HepG2 (cell line): Measurements from ENCODE around the gene MIA2. TPM values are rescaled to one million over a fixed set of nuclear protein-coding genes. Genes with fewer than 3 reads are reported as not detected.

Source experiments
- EEA1 ChIP-seq: sonication (generic); formaldehyde crosslinking; IDR thresholded peaks from 2 replicates; pipeline ENCODE4 v1.5.1; 2020; ENCODE audit warnings: mild to moderate bottlenecking, missing genetic modification reagents, borderline replicate concordance
- ERF ChIP-seq: IDR thresholded peaks from 2 replicates; pipeline ENCODE4 v1.6.1; 2018; ENCODE audit warnings: missing biosample characterization, missing genetic modification reagents
- HNRNPK ChIP-seq: fragments of 200-400 bp; formaldehyde crosslinking; IDR thresholded peaks from 2 replicates; pipeline ENCODE4 v1.6.1; 2018; ENCODE audit warnings: low read length, low read depth, moderate library complexity, mild to moderate bottlenecking; ENCODE audit not compliant: poor library complexity, severe bottlenecking
- MTF2 ChIP-seq: sonication (generic); formaldehyde crosslinking; IDR thresholded peaks from 2 replicates; pipeline ENCODE4 v1.5.0; 2020; ENCODE audit warnings: missing genetic modification reagents, borderline replicate concordance
- NFIB ChIP-seq: sonication (generic); formaldehyde crosslinking; IDR thresholded peaks from 2 replicates; pipeline ENCODE4 v1.9.0; 2021; ENCODE audit warnings: missing genetic modification reagents, mild to moderate bottlenecking, borderline replicate concordance
- NKX3-1 ChIP-seq: sonication (generic); formaldehyde crosslinking; IDR thresholded peaks from 2 replicates; pipeline ENCODE4 v1.5.0; 2020; ENCODE audit warnings: missing genetic modification reagents
- NONO ChIP-seq, 2 experiments: fragments of 450-650 bp in 1 of 2; sonication (generic) in 1 of 2; formaldehyde crosslinking in 1 of 2; IDR thresholded peaks in 1 of 2; conservative IDR thresholded peaks in 1 of 2; 2 replicates each; pipeline versions ENCODE4 v1.6.1 to v1.8.0; 2017 to 2022; ENCODE audit warnings: mild to moderate bottlenecking in 1 of 2, missing genetic modification reagents in 1 of 2, moderate library complexity in 1 of 2
- PLRG1 ChIP-seq: fragments of 450-650 bp; conservative IDR thresholded peaks from 2 replicates; pipeline ENCODE4 v1.6.1; 2016
- RFXAP ChIP-seq: sonication (generic); formaldehyde crosslinking; IDR thresholded peaks from 2 replicates; pipeline ENCODE4 v1.4.0; 2020; ENCODE audit warnings: missing genetic modification reagents, borderline replicate concordance
- TCF7L2 ChIP-seq: IDR thresholded peaks from 2 replicates; pipeline ENCODE4 v1.6.1; 2011; ENCODE audit warnings: mild to moderate bottlenecking, low read depth, low read length, moderate library complexity
- ZBTB7A ChIP-seq: sonication (generic); formaldehyde crosslinking; IDR thresholded peaks from 2 replicates; pipeline ENCODE4 v1.8.0; 2022; ENCODE audit warnings: mild to moderate bottlenecking, missing genetic modification reagents
- ZNF335 ChIP-seq: sonication (generic); formaldehyde crosslinking; IDR thresholded peaks from 2 replicates; pipeline ENCODE4 v1.4.0; 2020; ENCODE audit warnings: missing genetic modification reagents
- ZNF543 ChIP-seq: sonication (generic); formaldehyde crosslinking; IDR thresholded peaks from 2 replicates; pipeline ENCODE4 v1.4.0; 2020; ENCODE audit warnings: mild to moderate bottlenecking, missing genetic modification reagents
- ZNF83 ChIP-seq: sonication (generic); formaldehyde crosslinking; IDR thresholded peaks from 2 replicates; pipeline ENCODE4 v1.4.0; 2020; ENCODE audit warnings: missing genetic modification reagents, mild to moderate bottlenecking, borderline replicate concordance
- ZNF841 ChIP-seq: sonication (generic); formaldehyde crosslinking; IDR thresholded peaks from 2 replicates; pipeline ENCODE4 v1.8.1; 2023; ENCODE audit warnings: missing genetic modification reagents, borderline replicate concordance
- polyA plus RNA-seq, 8 experiments: library from polyadenylated mRNA; depleted of rRNA in 3 of 8; stranded (reverse) in 7 of 8; unstranded in 1 of 8; fragments of >200 nt; fragmentation: Illumina TruSeq in 4 of 8; extraction: Trizol in 4 of 8; gene quantifications; 2 replicates each; pipeline versions ENCODE4 v1.2.1 to v1.2.3, GENCODE V29; 2011 to 2016; ENCODE audit warnings: low read depth in 4 of 8, missing spikeins in 1 of 8, mixed read lengths in 1 of 8; ENCODE audit not compliant: insufficient read depth in 1 of 8
- total RNA-seq, 5 experiments: library from RNA; depleted of rRNA; stranded (reverse); fragments of >200 nt; fragmentation: Illumina TruSeq; extraction: Trizol; gene quantifications; 2 replicates each; pipeline ENCODE4 v1.2.3, GENCODE V29; 2016; ENCODE audit warnings: low read depth in 1 of 5
- TF ChIP-seq, protein P1 (sequence below): sonication (generic); formaldehyde crosslinking; IDR thresholded peaks from 2 replicates; pipeline ENCODE4 v1.8.1; 2023; ENCODE audit warnings: mild to moderate bottlenecking, missing genetic modification reagents
- TF ChIP-seq, protein P2 (sequence below): sonication (generic); formaldehyde crosslinking; IDR thresholded peaks from 2 replicates; pipeline ENCODE4 v1.9.0; 2021; ENCODE audit warnings: missing genetic modification reagents, borderline replicate concordance
- TF ChIP-seq, protein P3 (sequence below): IDR thresholded peaks from 2 replicates; pipeline ENCODE4 v1.6.1; 2016; ENCODE audit warnings: mild to moderate bottlenecking
- TF ChIP-seq, protein P4 (sequence below): sonication (generic); formaldehyde crosslinking; IDR thresholded peaks from 2 replicates; pipeline ENCODE4 v1.4.0; 2020; ENCODE audit warnings: missing genetic modification reagents
- TF ChIP-seq, protein P5 (sequence below): sonication (generic); formaldehyde crosslinking; IDR thresholded peaks from 2 replicates; pipeline ENCODE4 v1.5.0; 2020; ENCODE audit warnings: missing genetic modification reagents, mild to moderate bottlenecking, borderline replicate concordance
- TF ChIP-seq, protein P6 (sequence below): sonication (generic); formaldehyde crosslinking; IDR thresholded peaks from 2 replicates; pipeline ENCODE4 v1.8.0; 2022; ENCODE audit warnings: mild to moderate bottlenecking, missing genetic modification reagents

The MIA2 gene
- total and polyA plus RNA-seq, 2 of the 13 experiments (the other 11 are each of a cell fraction or from before 2014, with no cell fraction given) = 134 to 158 TPM

DNA sequence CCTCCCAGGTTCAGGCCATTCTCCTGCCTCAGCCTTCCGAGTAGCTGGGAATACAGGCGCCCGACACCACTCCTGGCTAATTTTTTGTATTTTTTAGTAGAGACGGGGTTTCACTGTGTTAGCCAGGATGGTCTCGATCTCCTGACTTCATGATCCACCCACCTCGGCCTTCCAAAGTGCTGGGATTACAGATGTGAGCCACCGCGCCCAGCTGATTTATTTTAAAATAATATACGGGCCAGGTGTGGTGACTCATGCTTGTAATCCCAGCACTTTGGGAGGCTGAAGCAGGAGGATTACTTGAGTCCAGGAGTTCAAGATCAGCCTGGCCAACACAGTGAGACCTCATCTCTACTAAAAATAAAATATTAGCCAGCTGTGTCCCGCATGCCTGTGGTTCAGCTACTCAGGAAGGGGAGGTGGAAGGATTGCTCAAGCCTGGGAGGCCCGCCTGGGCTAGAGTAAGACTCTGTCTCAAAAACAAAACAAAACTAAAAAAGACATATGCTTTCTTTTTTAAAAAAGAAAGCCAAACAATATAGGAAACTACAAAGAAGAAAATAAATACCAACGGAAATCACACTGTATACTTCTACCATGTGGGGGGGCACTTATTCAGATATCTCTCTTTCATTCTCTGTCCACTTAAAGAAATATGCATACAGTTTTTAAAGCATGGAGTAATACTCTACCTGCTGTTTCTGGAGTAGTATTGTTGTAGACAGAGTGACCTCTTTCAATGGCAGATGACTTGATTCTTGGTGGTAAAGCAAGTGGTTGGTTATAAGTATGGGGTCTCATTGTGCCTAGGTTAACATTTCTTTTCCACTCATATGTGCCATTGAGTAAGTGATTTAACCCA is 930 bp upstream of the MIA2 start (continued):
- TF ChIP-seq, protein P1, sequence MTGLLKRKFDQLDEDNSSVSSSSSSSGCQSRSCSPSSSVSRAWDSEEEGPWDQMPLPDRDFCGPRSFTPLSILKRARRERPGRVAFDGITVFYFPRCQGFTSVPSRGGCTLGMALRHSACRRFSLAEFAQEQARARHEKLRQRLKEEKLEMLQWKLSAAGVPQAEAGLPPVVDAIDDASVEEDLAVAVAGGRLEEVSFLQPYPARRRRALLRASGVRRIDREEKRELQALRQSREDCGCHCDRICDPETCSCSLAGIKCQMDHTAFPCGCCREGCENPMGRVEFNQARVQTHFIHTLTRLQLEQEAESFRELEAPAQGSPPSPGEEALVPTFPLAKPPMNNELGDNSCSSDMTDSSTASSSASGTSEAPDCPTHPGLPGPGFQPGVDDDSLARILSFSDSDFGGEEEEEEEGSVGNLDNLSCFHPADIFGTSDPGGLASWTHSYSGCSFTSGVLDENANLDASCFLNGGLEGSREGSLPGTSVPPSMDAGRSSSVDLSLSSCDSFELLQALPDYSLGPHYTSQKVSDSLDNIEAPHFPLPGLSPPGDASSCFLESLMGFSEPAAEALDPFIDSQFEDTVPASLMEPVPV (CRISPR knock-in tag) = no peak
- TF ChIP-seq NFIB = no peak
- TF ChIP-seq, protein P2, sequence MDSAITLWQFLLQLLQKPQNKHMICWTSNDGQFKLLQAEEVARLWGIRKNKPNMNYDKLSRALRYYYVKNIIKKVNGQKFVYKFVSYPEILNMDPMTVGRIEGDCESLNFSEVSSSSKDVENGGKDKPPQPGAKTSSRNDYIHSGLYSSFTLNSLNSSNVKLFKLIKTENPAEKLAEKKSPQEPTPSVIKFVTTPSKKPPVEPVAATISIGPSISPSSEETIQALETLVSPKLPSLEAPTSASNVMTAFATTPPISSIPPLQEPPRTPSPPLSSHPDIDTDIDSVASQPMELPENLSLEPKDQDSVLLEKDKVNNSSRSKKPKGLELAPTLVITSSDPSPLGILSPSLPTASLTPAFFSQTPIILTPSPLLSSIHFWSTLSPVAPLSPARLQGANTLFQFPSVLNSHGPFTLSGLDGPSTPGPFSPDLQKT (CRISPR knock-in tag) = no peak
- peak; percentile 82; the same call in 1 of the 2 replicates for TF ChIP-seq ERF (CRISPR knock-in tag)
- no peak for TF ChIP-seq ZNF543
- no peak for TF ChIP-seq ZNF335 (CRISPR knock-in tag)
- TF ChIP-seq, protein P3, sequence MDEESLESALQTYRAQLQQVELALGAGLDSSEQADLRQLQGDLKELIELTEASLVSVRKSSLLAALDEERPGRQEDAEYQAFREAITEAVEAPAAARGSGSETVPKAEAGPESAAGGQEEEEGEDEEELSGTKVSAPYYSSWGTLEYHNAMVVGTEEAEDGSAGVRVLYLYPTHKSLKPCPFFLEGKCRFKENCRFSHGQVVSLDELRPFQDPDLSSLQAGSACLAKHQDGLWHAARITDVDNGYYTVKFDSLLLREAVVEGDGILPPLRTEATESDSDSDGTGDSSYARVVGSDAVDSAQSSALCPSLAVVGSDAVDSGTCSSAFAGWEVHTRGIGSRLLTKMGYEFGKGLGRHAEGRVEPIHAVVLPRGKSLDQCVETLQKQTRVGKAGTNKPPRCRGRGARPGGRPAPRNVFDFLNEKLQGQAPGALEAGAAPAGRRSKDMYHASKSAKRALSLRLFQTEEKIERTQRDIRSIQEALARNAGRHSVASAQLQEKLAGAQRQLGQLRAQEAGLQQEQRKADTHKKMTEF (CRISPR knock-in tag) = peak; percentile 34; the same call in 1 of the 2 replicates
- TF ChIP-seq MTF2 (CRISPR knock-in tag) = no peak
- TF ChIP-seq PLRG1 = no peak
- TF ChIP-seq RFXAP (CRISPR knock-in tag) = peak; percentile 70
- TF ChIP-seq, protein P4, sequence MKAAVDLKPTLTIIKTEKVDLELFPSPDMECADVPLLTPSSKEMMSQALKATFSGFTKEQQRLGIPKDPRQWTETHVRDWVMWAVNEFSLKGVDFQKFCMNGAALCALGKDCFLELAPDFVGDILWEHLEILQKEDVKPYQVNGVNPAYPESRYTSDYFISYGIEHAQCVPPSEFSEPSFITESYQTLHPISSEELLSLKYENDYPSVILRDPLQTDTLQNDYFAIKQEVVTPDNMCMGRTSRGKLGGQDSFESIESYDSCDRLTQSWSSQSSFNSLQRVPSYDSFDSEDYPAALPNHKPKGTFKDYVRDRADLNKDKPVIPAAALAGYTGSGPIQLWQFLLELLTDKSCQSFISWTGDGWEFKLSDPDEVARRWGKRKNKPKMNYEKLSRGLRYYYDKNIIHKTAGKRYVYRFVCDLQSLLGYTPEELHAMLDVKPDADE (CRISPR knock-in tag) = no peak
- TF ChIP-seq NKX3-1 = peak; percentile 67; the same call in 1 of the 2 replicates
- TF ChIP-seq, protein P5, sequence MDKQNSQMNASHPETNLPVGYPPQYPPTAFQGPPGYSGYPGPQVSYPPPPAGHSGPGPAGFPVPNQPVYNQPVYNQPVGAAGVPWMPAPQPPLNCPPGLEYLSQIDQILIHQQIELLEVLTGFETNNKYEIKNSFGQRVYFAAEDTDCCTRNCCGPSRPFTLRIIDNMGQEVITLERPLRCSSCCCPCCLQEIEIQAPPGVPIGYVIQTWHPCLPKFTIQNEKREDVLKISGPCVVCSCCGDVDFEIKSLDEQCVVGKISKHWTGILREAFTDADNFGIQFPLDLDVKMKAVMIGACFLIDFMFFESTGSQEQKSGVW (CRISPR knock-in tag) = no peak
- no peak for TF ChIP-seq EEA1 (CRISPR knock-in tag)
- TF ChIP-seq TCF7L2 = no peak
- no peak for TF ChIP-seq ZNF841 (CRISPR knock-in tag)
- TF ChIP-seq, protein P6, sequence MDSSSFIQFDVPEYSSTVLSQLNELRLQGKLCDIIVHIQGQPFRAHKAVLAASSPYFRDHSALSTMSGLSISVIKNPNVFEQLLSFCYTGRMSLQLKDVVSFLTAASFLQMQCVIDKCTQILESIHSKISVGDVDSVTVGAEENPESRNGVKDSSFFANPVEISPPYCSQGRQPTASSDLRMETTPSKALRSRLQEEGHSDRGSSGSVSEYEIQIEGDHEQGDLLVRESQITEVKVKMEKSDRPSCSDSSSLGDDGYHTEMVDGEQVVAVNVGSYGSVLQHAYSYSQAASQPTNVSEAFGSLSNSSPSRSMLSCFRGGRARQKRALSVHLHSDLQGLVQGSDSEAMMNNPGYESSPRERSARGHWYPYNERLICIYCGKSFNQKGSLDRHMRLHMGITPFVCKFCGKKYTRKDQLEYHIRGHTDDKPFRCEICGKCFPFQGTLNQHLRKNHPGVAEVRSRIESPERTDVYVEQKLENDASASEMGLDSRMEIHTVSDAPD (CRISPR knock-in tag) = peak; percentile 48; the same call in 1 of the 2 replicates
- no peak for TF ChIP-seq ZBTB7A (CRISPR knock-in tag)
- no peak for TF ChIP-seq ZNF83 (CRISPR knock-in tag)
- no peak for TF ChIP-seq HNRNPK
- no peak for TF ChIP-seq NONO (IDR thresholded peaks at IDR 0.05)
- no peak for TF ChIP-seq NONO (CRISPR knock-in tag; conservative IDR thresholded peaks at IDR 0.05)
